Middle frontal gyrus (tissue), 1 donor: ENCODE data around the gene ECE1.

Experiments used
- DNase-seq: peaks from one replicate; pipeline ENCODE4 v3.0.0-alpha.2; 2015; ENCODE audit warnings: low spot score; ENCODE audit errors: extremely low spot score

ECE1 gene

DNA sequence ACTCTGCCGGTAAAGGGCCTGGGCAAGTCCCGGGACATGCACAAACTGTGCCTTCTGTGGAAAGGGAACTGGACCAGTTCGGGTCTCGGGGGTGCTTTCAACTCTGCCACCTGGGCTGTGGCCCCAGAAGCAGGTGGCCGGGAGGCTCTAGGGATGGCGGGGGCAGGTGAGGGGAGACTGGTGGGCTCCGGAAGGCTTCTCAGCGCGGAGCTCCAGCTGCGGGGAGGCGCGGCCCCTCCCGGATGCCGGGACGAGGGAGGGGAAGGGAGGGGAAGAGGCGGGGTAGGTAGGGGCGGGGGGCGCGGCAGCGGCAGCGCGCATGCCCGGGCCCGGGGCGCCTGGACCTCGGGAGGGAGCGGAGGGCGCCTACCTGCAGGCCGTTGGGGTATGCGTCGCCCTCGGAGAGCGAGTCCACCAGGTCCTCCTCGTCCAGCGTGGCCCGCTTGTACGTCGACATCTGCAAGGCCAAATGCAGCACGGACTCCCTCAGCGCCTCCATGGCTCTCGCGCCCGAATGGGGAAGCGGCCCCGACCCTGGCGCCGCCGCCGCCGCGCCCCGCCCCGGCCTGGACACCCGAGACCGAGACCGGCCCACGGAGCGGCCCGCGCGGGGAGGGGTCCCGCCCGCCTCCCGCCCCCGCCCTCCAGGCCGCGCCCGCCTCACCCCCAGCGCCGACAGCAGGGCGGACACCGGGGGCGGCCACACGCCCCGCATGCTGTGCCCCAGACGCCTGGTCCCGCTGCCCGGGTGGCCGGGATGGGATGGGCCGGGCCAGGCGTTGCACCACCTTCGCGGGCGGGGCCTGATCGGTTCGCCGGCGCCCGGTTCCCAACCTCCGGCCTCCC, at the start of gene ECE1:
Gene ECE1, minus strand, starts transcription at position 764 of the 846 bp plus-strand sequence. Its CDS starts 49 bp downstream, at position 715.
- no peak for DNase-seq

DNA sequence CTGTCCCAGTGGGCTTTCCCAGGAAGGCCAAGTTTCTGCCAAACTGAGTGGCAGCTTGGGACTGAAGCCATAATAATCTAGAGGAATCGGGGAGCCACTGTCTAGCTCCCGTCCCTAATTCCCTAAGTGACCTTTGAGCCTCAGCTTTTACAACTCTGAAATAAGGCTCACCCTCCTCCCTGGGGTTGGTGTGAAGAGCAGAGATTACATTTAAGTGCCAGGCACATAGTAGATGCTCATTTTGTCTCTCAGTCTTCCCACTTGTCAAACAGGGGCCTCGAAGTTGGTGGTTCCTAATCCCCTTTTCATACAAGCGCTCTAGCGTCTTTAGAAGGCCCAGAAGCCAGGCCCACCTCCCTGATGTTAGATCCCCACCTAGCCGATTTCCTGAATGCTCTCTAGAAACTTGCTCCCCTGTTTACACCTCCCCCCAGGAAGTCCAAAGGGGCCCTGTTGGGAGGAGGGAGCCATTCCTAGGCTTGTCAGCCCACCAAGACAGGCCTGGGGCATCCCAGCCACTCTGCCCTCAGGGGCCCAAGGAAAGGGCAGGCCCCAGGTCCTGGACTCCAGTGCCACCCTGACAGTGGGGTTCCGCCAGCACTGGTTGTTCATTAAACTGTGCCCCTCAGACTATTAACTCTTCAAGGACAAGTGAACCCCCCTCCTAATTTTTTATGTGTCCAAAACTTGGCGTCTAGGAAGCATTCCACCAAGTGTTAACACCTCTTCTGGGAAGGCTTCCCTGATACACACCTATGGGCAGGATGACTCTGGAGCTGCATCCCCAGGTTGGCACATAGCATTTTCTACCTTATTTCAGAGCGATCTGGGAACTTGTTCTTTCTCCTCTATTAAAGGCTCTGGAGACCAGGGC, 49.3 kb upstream of the ECE1 start:
- DNase-seq: no peak

DNA sequence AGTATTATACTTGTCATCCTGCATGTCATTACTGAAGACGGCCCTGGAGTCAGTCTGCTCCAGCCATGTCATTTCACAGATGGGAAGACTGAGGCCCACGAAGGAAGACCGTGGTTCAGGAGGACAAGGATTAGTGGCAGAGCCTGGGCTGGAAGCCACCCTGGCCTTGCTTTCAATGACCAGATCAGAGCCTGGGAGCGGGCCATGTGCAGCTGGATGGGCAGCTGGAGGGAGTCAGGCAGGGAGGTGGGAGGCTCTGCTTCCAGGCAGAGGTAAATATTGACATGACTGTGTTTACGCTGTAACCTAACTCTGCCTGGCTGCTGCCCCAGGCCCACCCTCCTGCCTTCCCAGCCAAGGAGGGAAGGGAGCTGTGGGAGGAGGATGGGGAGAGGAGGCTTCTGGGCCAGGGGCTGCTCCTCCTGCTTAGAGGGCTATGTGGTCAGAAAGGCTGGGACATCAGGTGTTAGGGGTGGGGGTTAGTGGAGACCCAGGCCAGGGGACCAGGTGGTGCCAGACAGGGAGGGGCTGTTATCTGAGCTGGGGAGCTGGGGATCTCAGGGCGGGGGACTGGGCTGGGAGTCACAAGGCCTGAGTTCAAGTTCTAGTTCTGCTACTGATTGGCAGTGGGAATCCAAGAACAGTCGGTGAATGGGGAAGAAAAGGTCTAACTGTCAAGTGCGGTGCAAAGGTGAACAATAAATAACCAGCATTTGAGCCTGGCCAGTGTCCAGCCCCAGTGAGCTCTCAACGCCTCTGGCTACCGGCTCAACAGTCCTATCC, 48.5 kb upstream of the ECE1 start:
- no peak for DNase-seq

DNA sequence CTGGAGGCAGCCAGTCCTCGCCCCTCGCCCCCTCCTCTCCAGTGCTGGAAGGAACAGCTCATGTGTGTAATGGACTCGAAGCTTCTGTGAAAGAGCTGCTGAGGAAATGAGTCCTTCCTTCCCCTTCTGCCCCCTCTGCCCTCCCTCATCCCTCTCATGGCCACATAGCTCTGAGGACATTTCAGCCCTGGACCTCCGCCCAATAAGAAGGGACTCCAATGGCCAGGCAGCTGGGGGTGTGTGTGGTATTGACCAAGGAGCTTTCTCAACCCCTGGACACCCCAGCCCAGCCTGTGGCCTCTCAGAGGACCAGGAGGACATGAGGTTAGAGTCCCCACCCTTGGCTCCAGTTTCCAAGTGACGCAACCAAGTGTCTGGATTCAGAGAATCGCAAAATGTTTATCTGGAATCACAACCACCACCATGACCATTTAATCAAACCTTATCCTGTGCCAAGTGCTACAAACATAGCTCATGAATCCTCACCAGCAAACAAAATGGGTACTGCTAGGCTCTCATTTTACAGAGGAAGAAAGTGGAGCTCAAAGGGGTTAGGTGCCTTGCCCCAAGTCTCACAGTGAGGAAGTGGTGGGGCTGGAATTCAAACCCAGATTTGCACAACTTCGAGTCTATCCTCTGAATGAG, 47.8 kb upstream of the ECE1 start:
- no peak for DNase-seq

DNA sequence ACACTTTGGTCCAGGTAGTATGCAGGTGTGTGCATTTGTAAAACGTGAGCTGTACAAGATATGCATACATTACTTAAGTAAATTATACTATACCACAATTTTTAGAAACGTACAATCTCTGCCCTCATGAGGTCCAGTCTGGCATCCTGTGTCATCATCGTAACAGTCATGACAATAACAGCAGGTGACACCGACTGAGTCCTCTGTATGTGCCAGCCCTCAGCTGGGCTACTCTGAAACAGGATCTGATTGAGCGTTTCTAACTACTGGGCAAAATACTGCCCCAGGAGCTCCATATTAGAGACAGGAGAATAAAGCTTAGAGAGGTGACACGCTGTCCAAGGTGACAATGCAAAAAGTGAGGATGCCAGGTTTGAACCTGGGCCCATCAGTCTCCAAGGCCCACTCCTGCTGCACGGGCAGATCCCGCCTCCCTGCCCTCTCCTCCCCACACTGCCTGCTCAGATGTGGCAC, 47.2 kb upstream of the ECE1 start:
- DNase-seq: no peak

DNA sequence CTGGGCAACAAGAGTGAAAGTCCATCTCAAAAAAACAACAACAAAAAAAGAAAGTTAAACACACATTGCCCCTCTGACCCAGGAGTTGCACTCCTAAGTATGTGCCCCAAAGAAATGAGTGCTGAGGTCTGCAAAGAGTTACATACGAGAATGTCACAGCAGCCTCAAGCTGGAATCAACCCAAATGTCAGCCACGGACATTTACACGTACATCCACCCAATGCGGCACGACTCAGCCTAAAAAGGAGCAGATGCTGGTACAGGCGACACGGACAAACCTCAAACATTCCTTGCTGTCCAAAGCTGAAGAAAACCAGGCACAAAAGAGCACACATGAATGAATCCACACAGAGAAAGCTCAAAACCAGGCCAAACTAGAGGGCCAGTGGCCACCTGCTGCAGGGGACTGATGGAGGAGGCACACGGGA, 46.8 kb upstream of the ECE1 start:
- DNase-seq: no peak

DNA sequence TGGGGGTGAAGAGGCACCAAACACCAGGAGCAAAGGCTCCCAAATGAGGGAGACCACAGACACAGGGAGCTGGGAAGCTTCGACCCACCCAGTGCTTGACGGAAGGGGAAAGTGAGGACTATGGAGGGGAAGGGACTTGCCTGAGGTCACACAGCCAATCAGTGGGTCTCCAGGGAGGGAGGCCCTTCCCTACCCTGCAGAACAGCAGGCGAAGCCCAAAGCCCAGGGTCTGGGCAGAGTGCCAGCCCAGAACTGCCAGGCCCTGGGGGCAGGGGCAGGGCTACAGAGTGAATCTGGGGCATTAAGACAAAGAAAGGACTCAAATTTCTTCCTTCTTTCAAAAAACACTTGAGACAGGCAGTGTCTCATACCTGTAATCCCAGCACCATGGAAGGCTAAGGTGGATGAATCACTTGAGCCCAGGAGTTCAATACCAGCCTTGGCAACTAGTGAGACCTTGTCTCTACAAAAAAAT, 45.5 kb upstream of the ECE1 start:
- DNase-seq: no peak

DNA sequence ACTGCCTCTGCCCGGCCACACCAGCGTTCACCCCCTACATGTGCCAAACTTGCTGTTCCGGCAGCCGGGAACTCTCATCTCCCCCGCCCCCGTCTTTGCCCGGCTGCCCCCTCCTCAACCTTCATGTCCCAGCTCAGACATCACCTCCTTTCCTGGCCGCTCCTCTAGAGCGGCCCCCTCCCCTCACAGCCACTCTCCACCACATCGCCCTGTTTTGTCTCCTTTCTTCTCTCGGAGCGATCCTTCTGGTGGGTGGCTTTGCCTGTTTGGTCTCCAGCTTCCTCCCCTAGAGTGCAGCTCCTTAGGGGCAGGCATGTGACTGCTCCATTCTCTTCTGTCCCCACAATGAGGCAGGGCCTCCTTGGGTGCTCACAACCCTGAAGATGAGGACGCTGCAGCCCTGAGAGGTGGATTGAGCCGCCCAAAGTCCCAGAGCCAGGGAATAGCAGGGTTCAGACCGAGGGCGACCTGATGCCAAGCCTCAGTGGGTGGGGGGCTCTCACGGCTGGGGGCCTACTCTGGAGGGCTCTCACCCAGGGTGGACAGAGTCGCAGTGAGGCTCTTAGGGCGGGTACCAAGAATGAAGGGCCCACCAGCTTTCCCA, 44.9 kb upstream of the ECE1 start:
- no peak for DNase-seq

DNA sequence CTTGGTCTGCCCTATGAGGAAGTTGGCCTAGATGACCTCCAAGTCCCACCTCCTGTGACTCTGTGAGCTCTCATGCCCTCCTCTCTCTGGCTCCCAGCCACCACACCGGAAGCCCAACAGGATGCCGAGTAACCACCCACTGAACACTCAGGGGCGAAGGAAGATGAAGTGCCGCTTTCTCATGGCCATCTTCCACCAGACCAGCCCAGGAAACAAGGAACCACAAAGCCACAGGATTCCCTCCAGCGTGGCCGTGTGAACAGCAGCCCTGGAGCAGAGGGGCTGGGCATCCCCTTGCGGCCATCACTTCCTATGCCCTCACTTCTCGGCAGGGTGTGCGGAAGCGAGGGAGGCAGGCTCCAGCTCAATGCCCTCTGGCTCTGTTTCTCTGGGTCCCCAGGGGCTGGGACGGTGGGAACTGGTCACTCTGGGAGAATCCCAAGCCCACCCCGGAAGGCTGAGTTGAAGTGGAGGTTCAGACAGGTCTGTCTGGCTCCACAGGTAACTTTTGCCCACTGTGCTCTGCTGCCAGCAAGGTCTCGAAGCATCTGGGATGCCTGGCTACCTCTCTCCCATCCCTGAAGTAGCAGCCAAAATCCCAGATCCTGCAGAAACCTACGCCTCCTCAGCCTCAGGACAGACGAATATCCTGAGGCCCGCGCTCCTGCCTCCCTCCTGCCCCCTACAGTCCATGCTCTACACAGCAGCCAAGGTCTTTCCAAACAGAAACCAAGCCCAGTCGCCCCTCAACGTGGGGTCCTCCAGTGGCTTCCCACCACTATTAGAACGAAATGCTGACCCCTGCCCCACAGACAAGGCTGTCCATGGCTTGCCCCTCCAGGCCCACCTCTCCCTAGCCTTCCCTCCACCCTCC, 44.2 kb upstream of the ECE1 start:
- DNase-seq: no peak

DNA sequence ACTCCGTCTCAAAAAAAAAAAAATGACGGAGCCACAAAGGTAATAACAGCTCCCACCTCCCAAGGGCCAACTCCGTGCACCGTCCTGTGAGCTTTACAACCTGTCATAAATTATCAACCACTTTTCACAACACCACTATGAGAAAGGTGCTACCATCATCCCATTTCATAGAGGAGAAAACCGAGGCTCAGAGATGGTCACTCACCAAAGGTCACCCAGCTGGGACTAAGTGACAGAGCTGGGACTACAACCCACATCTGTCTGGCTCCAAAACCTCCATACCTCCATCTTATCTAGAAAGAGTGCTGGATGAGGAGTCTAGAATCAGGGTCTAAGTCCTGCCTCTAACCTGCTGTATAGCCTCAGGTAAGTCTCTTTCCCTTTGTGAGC, 43.6 kb upstream of the ECE1 start:
- no peak for DNase-seq

DNA sequence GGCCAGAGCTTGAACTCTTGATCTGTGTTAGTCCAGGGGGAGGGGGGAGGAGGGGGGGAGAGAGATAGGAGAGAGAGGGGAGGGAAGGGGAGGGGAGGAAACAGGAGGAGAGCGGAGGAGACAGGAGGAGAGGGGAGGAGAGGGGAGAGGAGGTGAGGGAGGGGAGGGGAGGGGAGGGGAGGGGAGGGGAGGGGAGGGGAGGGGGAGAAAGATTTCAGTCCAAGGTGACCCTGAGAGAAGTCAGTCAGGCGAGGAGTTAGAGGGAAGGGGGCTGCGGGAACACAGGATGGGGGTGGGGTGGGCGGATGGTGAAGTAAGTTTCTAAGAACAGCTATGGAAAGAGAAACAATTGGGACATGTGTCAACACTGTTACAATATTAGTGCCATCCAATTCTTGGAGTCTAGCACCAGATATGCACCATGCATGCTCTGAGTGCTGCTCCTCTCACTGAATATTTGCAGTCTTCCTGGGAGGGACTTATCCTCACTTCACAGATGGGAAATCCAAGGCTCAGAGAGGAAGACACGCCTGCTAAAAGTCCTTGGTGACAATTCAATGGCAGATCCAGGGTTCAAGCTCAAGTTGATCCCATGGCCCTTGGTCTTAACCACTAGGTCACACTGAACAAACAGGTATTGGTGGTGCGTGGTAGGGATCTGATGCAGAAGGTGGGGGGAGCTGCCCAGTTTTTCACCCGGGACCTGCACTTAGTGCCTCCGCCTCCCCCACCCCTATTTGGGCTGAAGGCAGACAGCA, 42.5 kb upstream of the ECE1 start:
- no peak for DNase-seq

DNA sequence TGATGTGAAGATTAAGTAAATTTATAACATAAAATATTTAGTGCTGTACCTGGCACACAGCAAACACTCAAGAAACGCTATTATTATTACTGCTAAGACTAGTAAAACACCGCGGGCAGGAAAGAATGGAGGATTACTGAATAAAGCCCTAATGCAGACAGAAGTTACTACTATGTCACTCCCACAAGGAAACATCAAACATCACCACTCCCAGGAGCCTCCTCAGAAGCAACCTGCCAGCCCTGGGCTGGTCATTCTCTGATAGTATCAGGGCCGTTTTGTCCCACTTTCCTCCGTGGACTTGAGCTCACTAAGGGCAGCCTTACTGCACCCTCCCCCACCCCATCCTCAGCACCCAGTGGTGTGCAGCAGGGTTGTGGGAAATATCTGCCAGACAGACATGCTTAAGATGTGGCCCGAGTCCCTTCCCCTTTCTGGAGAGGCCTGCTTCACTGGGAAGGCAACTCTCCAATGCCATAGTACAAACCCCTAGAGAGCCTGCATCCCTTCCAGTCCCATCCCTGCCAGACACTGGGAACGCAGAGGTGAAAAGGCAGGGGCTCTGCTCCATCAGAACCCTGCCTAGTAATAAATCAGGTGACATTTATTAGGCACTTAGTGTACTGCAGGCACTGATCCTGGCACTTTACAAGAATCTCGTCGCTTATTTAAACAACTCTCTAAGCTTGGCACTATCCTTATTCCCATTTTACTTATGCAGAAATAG, 41.7 kb upstream of the ECE1 start:
- DNase-seq: no peak

DNA sequence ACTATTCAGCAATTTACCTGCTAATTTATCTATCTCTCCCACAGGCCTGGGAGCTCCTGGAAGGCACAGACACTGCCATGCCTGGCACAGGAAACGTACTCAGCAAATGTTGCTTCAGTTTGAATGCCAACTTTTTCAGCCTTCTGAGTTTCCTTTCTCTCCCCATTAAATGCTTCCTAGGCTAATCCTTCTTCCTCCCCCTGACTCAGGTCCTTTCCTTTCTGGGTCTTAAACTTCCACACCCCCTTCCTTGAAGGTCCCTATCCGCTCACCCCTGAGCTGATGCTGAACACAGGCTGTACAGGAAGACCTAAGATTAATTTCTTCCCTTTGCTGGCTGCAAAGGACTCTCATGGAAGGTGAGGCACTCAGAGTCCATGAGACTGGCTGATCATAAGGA, 40.3 kb upstream of the ECE1 start:
- no peak for DNase-seq

DNA sequence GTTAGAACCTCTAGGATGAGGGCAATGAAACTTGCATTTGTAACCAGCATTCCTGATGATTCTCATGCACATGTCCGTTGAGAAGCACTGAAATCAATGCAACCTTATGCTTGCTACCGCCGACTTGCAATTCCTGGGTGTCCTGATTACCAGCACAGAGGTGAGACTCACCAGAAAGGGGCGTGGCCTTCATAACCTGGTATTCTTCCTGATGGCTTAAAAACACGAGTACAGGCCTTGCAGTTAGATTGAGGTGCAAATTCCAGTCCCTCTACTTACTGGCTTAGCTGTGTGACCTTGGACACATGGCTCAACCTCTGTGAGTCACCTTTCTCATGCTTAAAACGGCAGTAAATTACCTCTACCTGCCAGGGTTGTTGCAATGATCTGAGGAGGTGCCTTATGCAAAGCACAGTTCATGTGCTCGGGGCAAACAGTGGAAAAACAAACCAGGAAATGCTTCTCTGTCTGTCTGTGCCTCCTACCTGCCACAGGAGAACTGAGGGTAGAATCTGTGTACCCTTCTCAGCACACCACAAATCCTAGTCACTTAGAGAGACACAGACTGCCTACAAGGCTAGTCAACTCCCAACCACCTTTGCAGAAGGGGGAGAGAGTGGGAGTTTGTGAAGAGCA, 39.1 kb upstream of the ECE1 start:
- no peak for DNase-seq

DNA sequence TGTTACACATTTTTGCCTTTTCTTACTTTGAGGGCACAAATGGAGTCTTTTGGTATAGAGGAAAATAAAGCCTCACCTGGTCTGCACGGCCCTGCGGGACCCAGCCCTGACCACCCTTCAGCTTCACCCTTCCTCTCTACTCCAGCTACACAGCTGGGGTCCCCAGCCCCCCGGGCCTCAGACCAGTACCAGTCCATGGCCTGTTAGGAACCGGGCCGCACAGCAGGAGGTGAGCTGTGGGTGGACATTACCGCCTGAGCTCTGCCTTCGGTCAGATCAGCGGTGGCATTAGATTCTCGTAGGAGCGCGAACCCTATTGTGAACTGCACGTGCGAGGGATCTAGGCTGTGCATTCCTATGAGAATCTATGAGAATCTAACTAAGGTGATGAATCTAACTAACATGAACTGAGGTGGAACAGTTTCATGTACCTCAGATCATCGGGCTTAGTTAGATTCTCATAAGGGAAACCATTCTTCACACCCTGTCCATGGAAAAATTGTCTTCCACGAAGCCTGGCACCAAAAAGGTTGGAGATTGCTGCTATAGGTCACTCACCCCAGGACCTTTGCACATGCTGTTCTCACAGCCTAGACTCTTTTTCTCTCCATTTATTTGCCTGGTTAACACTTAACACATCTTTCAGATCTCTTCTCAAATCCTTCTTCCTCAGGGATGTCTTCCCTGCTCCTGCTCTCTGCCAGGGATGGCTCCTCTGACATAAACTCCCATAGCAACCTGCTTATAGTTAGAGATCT, 37.5 kb upstream of the ECE1 start:
- DNase-seq: no peak

DNA sequence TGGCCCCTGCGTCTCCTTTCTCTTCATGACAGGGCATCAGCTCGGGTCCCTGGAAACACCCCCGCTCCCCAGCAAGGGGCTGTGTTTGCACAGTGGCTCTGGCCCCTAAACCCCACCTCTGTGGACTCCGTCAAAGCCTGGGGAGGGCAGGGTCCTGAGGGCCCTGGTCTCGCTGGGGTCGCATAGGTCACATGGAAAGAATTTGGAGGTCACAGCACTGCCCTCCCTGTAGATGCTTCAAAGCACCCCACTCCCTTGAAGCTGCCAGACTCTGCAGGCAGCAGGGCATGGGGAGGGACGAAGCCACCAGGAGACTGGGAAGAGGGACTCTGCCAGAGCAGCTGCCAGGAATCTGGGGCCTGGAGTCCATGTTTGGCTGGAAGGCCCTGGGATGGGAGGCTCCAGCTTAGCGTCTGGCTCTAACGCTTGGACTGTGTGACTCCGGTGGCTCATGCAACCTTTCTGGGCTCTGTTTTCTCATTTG, 36.6 kb upstream of the ECE1 start:
- DNase-seq: no peak
